Measurements from ENCODE around the gene ATP23. TPM values are rescaled to one million over a fixed set of nuclear protein-coding genes. Genes with fewer than 3 reads are reported as not detected.

Gene ATP23
- total RNA-seq, 1 donor from 2014 or later, result 5.4 TPM

DNA sequence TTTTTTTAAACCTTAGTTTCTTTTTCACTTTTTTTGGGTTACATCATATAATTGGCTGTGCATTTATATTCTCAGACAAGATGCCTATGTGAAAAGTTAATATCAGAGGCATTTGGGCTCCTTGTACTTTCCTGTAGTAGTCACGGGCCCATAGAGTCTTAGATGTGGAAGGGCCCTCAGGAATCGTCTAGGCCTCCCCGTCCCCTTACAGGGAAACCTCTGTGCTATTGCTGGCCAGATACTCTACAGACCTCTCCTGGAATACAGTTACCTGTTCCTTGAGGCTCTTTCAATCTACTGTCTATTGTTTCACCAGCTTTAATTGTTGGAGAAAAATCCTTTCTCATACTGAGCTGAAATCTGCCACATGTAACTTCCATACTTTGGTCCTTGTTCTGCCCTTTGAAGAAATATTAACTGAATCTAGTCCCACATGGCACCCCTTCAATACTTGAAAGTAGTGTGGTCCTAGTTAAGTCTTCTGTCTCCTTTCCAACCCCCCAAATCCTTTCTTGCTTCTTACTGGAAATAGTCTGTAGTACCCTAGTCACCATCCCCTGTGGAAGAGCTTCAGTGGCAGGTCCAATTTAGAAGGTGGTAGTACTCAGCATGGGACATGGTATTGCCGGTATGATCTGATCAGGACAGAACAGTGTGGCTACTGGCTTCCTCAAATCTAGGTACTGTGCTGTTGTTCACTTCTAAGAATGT lies 3.1 kb downstream of the ATP23 start:
- no peak overlapping the region for H3K27ac ChIP-seq
- TF ChIP-seq, protein P1, sequence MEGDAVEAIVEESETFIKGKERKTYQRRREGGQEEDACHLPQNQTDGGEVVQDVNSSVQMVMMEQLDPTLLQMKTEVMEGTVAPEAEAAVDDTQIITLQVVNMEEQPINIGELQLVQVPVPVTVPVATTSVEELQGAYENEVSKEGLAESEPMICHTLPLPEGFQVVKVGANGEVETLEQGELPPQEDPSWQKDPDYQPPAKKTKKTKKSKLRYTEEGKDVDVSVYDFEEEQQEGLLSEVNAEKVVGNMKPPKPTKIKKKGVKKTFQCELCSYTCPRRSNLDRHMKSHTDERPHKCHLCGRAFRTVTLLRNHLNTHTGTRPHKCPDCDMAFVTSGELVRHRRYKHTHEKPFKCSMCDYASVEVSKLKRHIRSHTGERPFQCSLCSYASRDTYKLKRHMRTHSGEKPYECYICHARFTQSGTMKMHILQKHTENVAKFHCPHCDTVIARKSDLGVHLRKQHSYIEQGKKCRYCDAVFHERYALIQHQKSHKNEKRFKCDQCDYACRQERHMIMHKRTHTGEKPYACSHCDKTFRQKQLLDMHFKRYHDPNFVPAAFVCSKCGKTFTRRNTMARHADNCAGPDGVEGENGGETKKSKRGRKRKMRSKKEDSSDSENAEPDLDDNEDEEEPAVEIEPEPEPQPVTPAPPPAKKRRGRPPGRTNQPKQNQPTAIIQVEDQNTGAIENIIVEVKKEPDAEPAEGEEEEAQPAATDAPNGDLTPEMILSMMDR (IDR thresholded peaks at IDR 0.05), result no peak
- intact Hi-C loops (cut with DNase I), result no loop called here
- DNase-seq (no peak), ATAC-seq (no peak)
- H3K9me3 ChIP-seq, result no peaks in the 10 kb centered on the region
- no peaks in the 10 kb centered on the region for H3K36me3 ChIP-seq
- peaks cover 23% of the 10 kb centered on the region for H3K4me1 ChIP-seq
- H3K4me3 ChIP-seq, result no peak overlapping the region
- H3K27me3 ChIP-seq (ENCODE audit: low read depth), result no peaks in the 10 kb centered on the region

DNA sequence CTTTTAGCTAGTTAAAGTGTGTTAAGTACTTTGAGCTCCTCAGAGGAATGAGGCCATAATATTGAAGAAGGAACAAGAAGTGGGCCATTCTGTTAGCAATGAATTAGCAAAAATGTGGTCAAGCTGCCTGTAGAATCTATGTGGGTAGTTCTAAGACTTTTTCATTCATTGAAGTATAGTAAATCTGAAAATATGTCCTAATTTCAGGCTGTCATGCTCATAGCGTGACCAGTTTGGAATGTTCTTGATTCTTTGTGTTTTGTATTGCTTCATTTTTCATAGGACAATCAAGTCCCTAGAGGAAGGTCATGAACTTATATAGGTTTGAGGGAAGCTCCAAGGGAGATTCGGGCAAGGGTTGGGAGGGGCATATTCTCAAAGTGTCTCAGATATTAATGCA lies 11.4 kb downstream of the ATP23 start:
- Histone ChIP-seq H3K36me3 (peaks cover 33% of the 10 kb centered on the region), H3K4me1 (no peaks in the 10 kb centered on the region)
- TF ChIP-seq, protein P1 (IDR thresholded peaks at IDR 0.05), result no peak

DNA sequence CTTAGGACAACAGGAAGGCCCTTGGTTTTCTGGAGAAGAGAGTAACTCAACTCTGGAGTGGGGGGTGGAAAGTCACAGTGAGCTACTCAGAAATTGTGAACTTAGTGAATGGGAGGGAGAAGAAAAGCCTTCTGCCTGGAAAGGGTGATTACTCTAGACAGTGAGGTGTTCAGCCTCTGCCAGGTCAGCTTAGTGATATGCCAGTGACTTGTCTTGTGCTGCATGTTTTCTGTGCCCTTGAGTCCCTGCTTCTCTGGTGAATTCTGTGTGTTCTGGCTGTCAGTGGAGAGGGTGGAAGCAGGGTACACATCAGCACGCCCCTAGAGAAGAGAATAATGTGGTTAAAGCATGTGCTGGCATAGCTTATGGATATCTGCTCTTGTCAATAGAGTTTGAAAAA lies 13.4 kb downstream of the ATP23 start:
- DNase-seq (no peak), ATAC-seq (no peak)
- Histone ChIP-seq H3K27me3 (ENCODE audit: low read depth) (no peaks in the 10 kb centered on the region), H3K9me3 (peaks cover 2% of the 10 kb centered on the region), H3K36me3 (peaks cover 37% of the 10 kb centered on the region), H3K4me3 (no peak overlapping the region), H3K27ac (no peak overlapping the region), H3K4me1 (no peaks in the 10 kb centered on the region)
- TF ChIP-seq, protein P1 (IDR thresholded peaks at IDR 0.05), result no peak
- intact Hi-C loops (cut with DNase I), result no loop called here

More for the DNA sequence above, 11.4 kb downstream of the ATP23 start:
- Histone ChIP-seq H3K27ac (no peak overlapping the region), H3K27me3 (ENCODE audit: low read depth) (no peaks in the 10 kb centered on the region), H3K4me3 (no peak overlapping the region), H3K9me3 (no peaks in the 10 kb centered on the region)
- no peak for DNase-seq
- no peak for ATAC-seq
- intact Hi-C loops (cut with DNase I), result no loop called here

DNA sequence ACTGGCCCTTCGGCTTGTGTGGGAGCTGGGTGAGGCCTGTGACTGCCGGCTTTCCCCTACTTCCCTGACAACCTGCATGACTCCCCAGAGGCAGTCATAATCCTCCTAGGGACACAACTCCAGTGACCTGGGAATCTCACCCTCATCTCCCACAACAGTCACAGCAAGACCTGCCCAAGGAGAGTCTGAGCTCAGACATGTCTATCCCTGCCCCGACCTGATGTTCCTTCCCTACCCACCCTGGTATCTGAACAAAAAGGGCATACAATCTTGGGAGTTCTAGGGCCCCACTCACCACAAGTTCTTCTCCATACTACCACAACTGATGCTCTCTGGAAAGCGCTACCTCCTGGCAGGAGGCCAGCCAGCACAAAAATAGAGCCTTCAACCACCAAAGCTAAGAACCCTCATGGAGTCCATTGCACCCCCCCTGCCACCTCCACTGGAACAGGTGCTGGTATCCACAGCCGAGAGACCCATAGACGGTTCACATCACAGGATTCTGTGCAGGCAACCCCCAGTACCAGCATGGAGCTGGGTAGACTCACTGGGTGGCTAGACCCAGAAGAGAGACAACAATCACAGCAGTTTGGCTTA lies 16.8 kb downstream of the ATP23 start:
- TF ChIP-seq, protein P1 (IDR thresholded peaks at IDR 0.05), result no peak
- DNase-seq (no peak), ATAC-seq (no peak)
- no peak overlapping the region for H3K4me3 ChIP-seq
- H3K27ac ChIP-seq, result no peak overlapping the region
- peaks cover 10% of the 10 kb centered on the region for H3K9me3 ChIP-seq
- H3K27me3 ChIP-seq (ENCODE audit: low read depth), result no peaks in the 10 kb centered on the region
- H3K36me3 ChIP-seq, result peaks cover 26% of the 10 kb centered on the region
- intact Hi-C loops (cut with DNase I), result no loop called here
- no peaks in the 10 kb centered on the region for H3K4me1 ChIP-seq

DNA sequence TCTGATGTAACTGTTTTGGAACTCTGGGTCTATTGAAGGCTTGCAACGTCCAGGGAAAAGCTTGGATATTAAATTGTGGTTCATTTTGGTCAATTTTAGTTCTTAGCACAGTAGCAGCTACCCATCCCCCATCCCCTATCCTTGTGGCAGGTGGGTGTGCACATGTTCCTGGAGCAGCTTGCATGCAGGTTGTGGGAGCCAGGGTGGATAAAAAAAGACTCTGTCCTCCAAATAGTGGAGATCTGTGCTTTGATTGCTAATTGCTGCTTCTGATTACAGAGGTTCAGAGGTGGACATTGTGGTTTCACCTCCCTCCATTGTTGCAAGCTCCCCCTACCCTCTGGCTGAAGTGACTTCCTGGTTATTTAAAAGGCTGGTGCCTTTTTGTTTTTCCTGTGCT lies 23.1 kb downstream of the ATP23 start:
- intact Hi-C loops (cut with DNase I), result no loop called here
- DNase-seq (no peak), ATAC-seq (no peak)
- no peaks in the 10 kb centered on the region for H3K36me3 ChIP-seq
- peaks cover 10% of the 10 kb centered on the region for H3K9me3 ChIP-seq
- no peak overlapping the region for H3K27ac ChIP-seq
- no peaks in the 10 kb centered on the region for H3K27me3 ChIP-seq (ENCODE audit: low read depth)
- H3K4me1 ChIP-seq, result no peaks in the 10 kb centered on the region
- TF ChIP-seq, protein P1 (IDR thresholded peaks at IDR 0.05), result no peak
- H3K4me3 ChIP-seq, result no peak overlapping the region
